ENCODE measurements around the gene PRKCA.

The PRKCA gene

DNA sequence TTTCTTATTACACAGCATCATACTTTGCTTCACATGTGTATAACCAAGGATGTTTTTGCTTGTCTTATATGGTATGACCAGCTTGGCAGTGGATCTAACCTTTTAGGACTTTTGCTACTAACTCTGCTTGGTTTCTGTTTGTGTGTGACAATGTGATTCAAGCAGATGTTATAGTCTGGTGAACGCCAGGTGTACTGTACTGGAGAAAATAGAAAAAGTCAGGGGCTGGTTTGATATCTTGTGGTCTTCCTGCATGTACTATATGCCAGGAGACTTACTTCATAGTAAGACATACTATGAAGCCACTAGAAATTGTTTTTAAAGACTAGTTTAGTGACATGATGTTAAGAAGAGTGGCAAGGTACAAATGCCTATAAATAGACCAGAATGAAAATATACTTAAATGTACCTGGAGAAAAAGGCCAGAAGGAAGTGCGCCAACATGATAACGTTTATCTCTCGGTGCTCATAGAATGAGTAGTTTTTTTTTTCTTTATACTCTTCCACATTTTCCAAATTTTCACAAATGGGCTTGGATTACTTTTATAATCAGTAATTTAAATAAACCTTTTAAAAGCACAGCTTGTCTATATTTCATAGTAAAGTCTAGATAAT is 112.3 kb downstream of the PRKCA start:
- DNase-seq (ENCODE audit: low read depth in 2 of 2): no peak

DNA sequence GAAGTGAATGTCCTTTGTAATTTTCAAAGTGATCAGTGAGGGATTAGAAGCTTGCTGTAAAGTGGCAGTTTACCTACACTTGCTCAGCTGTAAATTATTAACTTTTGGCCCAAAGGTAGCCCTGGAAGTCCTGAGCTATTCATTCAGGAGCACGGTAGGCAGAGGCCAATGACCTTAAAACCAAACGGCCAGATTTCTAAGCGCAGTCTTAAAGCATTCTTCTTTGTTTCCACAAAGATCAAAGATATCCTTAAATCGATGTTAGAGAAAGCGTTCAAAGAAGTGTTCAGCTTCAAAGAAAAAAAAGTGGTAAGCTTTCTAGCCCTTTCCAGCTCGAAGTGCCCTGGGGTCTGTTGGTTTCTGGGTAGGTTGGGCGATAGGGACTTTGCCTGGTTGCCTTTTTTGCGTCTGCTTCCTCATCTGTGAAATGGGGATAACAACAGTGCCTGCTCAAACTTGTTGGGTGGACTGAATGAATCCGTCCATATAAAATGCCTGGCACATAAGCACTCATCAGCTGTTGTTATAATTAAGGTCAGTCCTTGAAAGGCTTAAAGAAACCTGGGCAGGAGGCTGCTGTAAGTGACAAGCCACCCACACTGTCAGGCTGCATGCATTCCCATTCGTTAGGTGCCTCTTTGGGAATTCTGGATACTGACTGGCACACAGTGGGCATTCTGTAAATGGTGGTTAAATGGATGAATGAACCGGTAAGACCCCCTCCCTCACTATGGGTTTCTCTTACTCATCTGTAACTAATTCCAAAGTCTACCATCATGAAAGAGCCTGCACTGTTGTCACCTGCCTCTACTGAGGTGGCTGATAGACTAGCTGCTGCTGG is 113.2 kb downstream of the PRKCA start:
- DNase-seq (ENCODE audit: low read depth in 2 of 2): no peak

DNA sequence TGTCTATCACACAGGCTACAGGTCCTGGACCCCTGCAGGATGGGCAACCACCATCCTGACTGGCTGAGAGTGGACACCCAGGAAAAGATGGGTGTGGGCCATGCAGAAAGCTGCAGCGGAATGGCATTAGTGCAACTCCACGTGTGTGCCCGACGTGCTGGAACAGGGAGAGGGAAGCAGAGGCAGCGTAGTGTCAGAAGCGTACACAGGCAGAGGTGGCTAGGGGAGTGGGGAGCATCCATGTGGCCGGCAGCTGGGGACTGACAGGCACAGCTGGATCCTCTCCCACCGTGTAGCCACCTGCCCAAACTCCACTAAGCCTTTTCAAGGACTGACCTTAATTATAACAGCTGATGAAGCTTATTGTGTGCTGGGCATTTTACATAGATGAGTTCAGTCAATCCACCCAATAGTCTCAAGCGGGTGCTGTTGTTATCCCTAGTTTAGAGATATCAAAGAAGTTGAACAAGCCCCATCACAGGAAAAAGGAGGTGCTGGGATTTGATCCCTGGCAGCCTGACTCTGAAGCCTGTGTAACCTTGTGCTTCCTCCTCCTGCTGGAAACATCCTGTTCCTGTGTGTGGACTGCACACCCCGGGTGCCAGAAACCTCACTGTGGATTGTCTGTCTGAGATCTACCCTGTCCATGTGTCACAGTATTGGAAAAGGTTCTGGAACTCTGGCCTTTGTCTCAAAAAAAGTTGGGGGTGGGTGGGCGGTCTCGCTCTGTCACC is 114.0 kb downstream of the PRKCA start:
- DNase-seq (ENCODE audit: low read depth in 2 of 2): no peak

DNA sequence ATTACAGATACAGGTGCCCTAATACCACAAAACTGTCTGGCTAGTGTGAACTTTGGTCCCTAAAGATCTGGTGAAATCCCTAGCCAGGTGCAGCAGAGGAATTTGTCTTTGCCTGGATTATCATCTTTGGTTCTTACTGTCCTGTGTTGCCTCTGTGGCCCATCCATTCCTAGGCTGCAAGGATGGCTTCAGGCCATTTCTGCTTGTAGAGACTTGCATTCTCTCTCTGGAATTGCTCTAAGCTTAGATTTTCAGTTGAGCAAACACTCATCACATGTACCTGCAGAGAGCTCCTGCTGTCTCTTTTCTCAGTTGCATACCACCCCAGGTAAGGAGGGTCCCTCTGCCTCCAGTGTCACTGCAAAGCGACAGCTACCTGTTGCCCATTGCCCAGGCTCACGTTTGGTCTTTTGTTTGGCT is 114.9 kb downstream of the PRKCA start:
- DNase-seq (ENCODE audit: low read depth in 2 of 2): no peak

DNA sequence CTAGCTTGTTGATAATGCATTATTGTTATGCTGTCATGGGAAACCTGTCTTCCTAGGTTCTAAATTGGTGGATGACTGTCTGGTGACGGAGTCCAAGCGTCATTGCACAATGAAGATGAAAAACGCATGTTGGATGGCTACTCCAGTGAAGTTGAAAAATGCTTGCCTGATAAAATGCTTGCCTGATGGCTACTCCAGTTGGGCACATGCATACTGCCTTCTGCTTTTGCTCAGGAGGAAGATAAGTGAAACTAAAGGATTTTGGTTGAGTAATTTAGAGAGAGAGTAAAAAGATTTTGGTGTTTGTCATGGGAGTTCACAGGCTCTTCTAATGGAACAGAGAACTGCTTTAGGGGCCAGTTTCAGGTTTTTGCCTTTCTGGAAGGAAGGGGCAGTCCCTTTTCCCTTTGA is 118.6 kb downstream of the PRKCA start:
- no peak for DNase-seq (ENCODE audit: low read depth in 2 of 2)

DNA sequence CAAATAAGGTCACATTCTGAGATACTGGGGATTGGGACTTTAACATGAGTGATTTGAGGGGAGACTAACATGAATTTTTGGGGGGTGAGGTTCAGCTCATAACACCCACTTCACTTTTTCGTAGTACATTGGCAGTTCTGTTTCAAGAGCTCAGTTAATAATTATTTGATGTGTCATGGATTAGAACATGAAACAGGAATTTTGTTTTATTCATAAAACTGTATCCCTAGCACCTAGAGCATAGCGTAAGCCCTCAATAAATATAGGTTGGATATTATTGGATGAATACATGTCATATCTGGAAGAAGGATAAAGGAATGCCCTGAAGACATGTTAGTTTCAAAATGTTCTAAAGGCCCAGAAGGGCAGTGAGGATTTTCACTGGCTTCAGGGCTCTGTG is 119.8 kb downstream of the PRKCA start:
- DNase-seq (ENCODE audit: low read depth in 2 of 2): no peak

DNA sequence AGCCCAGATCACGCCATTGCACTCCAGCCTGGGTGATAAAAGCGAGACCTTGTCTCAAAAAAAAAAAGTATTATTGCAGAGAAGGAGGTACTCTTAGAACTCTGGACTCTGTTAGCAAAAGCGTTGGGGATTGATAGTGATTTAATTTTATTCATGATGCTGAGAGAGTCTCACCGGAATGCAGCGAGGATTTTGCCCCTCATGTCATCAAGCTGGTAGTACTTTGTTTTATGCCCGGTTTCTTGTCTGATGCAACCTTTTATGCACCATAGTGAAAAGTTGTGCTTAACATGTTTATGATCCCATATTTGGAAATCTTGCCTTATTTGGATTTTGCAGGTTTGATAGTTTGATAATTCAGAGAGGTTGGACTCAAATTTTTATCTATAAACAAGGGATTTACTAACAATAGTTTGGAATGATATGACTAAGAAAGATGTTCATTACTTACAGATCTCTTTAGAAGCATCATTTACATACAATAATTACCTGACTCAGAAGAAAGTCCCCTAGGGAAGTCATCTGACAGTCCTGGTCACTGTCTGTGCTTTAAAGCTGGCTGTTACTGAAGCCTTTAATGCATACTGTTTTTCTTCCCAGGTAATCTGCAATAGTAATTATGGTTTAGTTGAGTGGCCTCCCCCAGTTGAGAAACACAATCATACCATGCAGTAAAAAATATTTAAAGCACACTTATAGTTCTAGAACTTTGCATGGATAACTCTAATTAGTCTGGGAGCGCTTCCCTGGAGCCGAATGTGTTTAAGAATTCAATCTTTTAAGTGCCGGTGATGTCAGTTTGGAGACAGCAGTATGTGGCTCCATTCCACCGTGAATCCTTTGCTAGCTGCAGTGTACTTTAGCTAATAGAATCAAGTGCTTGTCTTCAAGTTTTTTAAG is 120.9 kb downstream of the PRKCA start:
- no peak for DNase-seq (ENCODE audit: low read depth in 2 of 2)

DNA sequence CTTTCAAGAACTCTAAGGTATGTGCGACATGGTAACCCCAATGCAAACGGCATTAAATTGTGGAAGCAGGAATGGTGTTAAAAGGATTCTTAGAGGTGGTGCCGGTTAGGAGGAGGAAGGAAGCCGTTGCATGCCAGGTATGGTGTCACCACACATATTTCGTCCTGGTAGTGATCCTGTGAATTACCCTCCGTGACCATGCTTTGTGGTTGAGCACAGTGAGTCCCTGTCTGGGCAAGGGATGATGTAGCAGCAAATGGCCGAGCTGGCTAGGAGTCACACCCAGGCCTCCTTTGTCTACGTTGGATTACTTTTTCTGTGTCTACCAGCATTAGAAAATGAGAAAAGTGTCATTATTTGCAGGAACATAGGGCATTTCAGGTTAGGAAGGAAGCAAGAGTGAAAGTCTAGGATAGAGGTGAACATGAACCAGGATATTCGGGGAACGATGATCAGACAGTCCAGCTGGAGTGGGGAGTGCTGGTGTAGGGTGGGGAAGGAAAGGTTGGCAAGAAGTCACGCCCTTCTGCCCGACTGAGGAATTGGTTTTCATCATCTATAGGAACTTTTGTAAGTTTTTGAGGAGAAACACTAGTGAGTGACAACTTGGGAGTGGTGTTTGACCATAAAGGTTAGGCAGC is 123.5 kb downstream of the PRKCA start:
- DNase-seq (ENCODE audit: low read depth in 2 of 2): no peak

DNA sequence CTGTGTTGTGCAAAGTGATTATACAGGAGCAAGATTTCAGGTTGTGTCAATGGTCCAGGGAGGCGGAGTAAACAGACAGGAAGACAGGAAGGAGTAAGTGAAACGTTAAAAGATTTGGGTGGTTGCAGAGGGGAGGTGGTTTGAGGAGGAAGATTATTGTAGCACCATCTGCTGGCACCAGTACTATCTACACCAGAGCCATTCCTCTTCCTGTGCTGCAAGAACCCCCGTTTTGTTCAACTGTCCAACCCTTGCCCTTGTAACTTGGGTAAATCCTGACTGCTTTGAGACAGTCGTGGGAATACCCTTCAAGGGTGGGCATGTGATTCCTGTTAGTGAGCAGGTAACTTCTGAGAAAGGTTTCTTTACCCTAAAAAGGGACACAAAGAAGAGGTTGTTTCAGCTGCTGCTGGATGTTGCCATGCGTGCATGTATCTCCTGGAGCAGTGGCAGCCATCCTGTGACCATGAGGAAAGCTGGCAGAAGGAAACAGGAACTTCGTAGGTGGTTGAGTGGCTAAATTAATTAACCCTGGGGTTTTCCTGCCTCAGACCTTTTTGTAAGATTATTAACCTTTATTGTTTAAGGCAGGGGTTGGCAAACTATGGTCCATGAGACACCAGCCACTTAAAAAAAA is 124.1 kb downstream of the PRKCA start:
- peak in 1 of 2 donors; percentile 11 for DNase-seq (ENCODE audit: low read depth in 2 of 2)

DNA sequence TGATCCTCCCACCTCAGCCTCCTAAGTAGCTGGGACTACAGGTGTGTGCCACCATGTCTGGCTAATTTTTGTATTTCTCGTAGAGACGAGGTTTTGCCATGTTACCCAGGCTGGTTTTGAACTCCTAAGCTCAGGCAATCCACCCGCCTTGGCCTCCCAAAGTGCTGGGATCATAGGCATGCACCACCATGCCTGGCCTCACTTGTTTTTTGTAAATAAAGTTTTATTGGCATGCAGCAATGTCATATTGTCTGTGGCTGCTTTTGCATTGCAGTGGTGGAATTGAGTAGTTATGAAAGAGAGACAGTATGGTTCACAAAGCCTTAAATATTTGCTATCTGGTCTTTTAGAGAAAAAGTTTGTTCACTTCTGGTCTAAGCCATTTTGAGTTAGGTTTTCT is 124.7 kb downstream of the PRKCA start:
- no peak for DNase-seq (ENCODE audit: low read depth in 2 of 2)

DNA sequence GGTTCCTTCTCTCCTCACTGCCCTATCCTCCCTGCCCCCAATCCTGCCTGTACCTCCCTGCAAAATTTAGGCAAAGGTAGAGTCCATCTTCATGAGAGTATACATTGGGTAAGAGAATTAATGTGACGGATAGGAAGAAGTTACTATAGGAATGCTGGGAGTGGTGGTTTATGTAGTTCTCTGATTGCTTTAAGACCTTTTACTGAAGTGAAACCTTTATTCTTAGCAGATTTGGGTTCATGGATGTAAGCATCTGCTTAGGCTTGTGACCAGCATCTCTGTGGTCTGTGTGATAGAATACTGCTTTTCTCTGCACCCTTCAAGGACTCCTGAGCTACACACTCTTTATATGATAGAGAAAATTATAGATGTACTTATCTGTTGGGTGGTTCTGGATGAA is 127.3 kb downstream of the PRKCA start:
- no peak for DNase-seq (ENCODE audit: low read depth in 2 of 2)

DNA sequence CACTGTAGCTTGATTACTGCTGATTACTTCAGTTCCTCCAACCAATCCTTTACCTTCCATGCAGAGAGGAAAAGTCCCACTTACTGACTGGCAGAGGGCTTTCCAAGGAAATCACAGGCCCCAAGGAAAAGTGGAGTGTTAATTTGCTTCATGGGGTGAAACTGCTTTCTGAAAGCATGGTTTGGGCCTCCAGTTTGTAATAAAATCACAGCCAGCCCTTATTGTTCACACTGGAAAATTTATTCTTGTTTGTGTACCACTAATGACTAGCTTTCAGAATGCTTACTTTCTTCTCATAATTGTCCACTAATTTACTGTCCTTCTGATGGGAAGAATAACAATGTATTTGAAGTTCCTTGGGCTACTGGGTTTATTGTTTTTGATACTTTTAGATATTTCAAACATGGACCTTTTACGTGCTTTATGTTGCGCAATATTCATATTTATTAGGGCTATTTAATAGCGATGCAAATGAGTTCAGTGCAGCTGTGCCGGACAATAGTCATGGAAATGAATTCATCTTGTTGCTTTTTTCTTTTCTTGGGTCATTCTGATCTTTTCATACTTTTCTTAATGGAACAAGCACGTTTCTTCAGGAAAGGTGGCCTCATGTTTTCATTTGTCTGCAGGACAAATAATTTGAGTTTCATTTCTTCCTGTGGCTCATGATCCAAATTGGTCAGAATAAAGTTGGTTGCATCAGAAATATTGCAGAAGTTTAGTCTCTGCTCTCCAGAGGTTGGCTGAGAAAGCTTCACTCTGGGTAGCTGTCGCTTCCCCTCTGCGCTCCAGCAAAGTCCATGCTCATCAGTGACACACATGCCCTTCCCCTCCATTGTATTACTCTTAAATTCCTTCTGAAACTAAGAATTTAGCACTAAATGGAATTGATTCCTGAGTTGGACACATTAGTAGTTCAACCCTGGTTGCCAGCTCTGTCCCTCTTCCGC is 128.7 kb downstream of the PRKCA start:
- DNase-seq (ENCODE audit: low read depth in 2 of 2): no peak

DNA sequence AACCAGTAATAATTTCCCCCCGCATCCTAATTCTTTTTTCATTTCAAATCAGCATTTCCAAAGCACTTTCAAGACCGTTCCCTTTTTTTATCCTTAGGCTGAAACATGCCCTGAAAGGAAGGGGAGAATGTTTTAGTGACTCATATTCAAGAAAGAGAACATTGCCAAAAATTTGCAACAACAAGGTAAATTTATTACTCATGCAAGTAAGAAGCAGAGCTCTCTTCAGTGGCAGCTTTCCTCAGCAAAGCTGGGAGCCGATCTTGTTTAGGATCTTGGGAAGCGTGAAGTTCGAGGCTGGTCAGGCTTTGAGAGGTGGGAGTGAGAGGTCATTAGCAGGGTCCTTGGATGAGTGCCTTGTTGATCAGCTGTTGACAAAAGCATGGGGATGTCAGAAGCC is 129.5 kb downstream of the PRKCA start:
- no peak for DNase-seq (ENCODE audit: low read depth in 2 of 2)

DNA sequence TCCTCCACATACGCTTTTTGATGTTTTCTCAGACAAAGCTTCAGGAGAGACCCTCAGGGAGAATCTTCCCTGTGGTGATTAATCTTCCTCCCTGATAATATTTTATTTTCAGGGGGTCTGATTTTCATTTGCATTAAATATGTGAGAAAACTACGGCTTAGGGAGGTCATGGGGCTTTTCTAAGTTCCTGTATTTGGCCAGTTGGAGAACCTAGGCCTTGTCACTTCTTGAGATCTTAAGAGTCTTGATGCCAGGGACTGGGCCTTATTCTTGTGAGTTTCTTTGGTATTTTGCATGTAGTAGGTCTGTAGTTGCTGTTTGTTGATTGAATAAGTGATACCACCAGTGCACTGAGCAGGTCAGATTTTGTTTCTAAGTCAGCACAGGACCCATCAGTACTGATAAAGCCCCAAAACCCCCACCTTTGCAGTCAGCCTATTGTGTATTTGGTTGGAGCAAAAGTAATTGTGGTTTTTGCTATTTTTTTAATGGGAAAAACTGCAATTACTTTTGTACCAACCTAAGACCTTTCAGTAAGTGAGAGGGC is 130.1 kb downstream of the PRKCA start:
- no peak for DNase-seq (ENCODE audit: low read depth in 2 of 2)

DNA sequence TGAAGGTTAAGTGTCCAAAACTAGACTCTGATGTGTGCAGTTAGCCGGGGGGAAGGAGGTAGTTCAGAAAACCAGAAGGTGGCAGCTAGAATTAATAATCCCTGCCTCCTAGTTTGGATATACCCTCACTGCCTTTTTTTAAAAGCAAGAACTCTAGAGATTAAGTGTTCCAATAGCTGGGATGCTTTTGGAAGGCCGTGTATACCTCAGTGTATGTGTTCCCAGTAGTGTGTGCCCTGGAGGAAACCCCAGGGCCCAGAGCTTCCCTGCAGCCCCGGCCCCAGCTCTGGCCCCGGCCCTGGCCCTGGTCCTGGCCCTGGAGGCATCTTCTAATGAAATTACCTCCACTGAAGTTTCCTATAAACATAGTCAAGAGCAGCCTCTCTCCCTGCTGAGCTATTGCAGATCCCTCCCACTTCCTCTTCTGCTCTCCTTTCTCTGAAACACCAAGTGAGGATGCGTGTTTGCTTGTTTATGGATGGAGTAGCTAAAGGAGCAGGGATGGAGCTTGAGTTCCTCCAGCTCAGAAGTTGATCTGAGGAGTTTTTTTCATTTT is 130.7 kb downstream of the PRKCA start:
- DNase-seq (ENCODE audit: low read depth in 2 of 2): no peak

DNA sequence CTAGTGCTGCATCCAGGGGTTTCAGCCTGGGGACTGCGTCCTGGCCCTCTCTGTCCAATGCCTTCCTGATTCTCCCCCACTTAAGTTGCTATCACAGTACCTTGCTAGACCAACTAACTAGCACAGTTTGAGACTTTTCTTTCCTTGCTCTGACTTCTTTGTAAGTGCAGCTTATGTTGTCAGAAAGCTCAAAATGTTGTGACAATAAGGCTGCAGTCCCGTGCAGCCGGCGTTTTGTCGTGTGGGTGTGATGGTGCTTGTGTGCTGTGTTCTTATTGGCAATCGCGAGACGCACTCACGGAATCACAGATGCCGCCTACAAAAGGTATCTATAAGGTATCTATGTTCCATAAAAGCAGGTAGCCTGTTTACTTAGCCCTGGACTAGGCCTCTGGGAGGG is 132.8 kb downstream of the PRKCA start:
- DNase-seq (ENCODE audit: low read depth in 2 of 2): no peak

DNA sequence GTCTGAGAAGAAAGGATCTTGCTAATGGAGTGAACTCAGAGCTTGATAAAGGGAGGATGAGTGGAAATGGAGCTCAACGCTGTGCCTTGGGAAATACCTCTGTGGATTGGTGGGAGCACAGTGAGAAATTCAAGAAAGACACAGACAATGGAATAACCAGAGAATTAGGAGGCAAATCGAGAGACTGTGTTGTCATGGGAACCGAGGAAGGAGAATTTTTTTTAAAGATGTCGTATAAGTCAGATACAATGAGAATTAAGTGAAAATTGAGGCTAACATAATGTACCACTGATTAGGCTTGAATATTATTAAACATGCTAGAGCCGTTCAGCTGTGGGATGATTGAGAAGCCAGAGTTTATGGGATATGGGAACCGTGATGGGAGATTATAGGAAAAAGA is 134.2 kb downstream of the PRKCA start:
- DNase-seq (ENCODE audit: low read depth in 2 of 2): no peak

DNA sequence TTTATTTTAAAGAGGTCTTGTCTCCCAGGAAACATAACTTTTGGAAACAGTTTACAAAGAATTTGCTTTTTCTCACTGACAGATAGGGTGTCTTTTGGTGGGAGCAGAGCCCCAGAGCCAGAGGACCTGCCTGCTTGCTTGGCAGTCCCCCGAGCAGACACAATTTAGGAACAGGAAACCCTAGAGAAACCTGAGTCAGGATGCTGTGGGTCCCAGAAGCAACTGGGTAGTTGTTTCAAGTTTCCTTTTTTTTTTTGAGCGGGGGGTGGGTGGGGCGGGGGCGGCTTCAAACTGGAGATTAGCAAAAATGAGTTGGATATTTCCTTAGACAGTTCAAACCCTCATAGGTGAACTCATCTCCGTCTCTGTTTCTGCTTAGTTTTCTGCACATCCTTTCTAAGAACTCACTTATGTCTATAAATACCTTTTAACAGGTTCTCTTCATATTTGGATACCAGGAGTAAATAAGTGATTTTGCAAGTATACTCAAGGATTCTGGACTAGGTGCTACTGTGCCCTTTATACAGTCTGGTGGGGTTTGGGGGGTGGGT is 135.1 kb downstream of the PRKCA start:
- no peak for DNase-seq (ENCODE audit: low read depth in 2 of 2)

DNA sequence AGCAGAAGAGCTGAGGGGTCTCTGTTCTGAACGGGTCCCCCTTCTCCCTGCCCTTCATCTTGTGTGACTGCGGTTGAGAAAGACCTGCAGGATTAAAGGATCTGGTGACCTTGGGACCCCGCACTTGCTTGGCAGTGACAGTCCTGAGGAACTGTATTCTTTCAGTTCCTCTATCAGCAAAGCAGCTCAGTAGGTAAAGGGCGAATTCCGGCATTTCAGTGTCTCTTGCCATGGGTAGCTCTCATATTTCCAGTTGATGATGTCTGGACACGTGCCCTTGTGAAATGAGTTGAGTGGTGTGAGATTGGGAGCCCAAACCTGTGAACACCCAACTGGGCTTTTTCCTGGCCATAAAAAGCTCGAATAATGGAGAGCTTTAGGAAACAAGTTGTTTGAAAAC is 135.7 kb downstream of the PRKCA start:
- DNase-seq (ENCODE audit: low read depth in 2 of 2): no peak

All from stimulated activated CD8-positive, alpha-beta memory T cell treated with anti-CD3 and anti-CD28 coated beads, Interleukin-15, amount 100 ng/mL, for 4 hours (primary cell).